IMR-90 (cell line): ENCODE results near the gene FGF7. TPM values are rescaled to one million over a fixed set of nuclear protein-coding genes. Genes with fewer than 3 reads are reported as not detected.

Experiments used
- ATAC-seq: fragments of 200-7000 bp; cut with Tn5 transposase; 2 replicates; pipeline ENCODE4 v1.9.1; 2020; ENCODE audit warnings: low read depth, mild to moderate bottlenecking, moderate library complexity
- BruUV-seq: library from RNA; stranded (reverse); fragments of 400-500 nt; replicated peaks from 2 replicates; lab custom pipeline; 2021; lab: Mats Ljungman, UMichigan
- CTCF ChIA-PET: fragments of 300-600 bp; formaldehyde crosslinking; extraction: SDS; loops from one replicate; lab custom pipeline; 2021; ENCODE audit warnings: antibody characterized with exemption; lab: Yijun Ruan, JAX
- POLR2A ChIA-PET: fragments of 300-600 bp; sonication (Branson Sonifier 250); formaldehyde crosslinking; loops from one replicate; lab custom pipeline; 2022; ENCODE audit warnings: antibody characterized with exemption; ENCODE audit not compliant: unreplicated experiment; lab: Charles Lee
- DNase-seq: peaks from one replicate; pipeline ENCODE4 v3.0.0; 2013
- H2AFZ ChIP-seq: replicated peaks from 2 replicates; pipeline ENCODE3; 2013; ENCODE audit warnings: low read length, mild to moderate bottlenecking; ENCODE audit not compliant: poor library complexity
- H2AK5ac ChIP-seq: 2 replicates; pipeline ENCODE4 v1.6.1; 2013; ENCODE audit warnings: low read depth, low read length, inconsistent platforms
- H2AK9ac ChIP-seq: replicated peaks from 2 replicates; pipeline ENCODE3; 2013; ENCODE audit warnings: mild to moderate bottlenecking, low read depth, low read length, moderate library complexity; ENCODE audit not compliant: poor library complexity
- H2BK120ac ChIP-seq: 2 replicates; pipeline ENCODE4 v1.6.1; 2013; ENCODE audit warnings: low read depth, low read length, inconsistent platforms
- H2BK15ac ChIP-seq: 3 replicates; pipeline ENCODE4 v1.6.1; 2013; ENCODE audit warnings: low read depth, low read length, inconsistent platforms
- H2BK20ac ChIP-seq: 2 replicates; pipeline ENCODE4 v1.6.1; 2013; ENCODE audit warnings: low read depth, mild to moderate bottlenecking, inconsistent platforms, low read length, moderate library complexity
- H2BK5ac ChIP-seq: 2 replicates; pipeline ENCODE4 v1.6.1; 2013; ENCODE audit warnings: mild to moderate bottlenecking, low read depth, low read length, inconsistent platforms; ENCODE audit not compliant: poor library complexity, severe bottlenecking
- H3K14ac ChIP-seq: replicated peaks from 2 replicates; pipeline ENCODE4 v1.6.1; 2013; ENCODE audit warnings: low read depth, low read length, inconsistent platforms
- H3K18ac ChIP-seq: 2 replicates; pipeline ENCODE4 v1.6.1; 2013; ENCODE audit warnings: low read depth, low read length, control low read depth
- H3K23ac ChIP-seq: 2 replicates; pipeline ENCODE4 v1.6.1; 2013; ENCODE audit warnings: low read depth, low read length, inconsistent platforms
- H3K27ac ChIP-seq: 2 replicates; pipeline ENCODE4 v1.5.1; 2013; ENCODE audit warnings: mild to moderate bottlenecking, control low read depth, low read length; ENCODE audit not compliant: insufficient read depth
- H3K27me3 ChIP-seq: 2 replicates; pipeline ENCODE4 v1.6.1; 2013; ENCODE audit warnings: low read length; ENCODE audit not compliant: control insufficient read depth, insufficient read depth
- H3K36me3 ChIP-seq: 2 replicates; pipeline ENCODE4 v1.6.1; 2013; ENCODE audit warnings: low read length, mixed read lengths; ENCODE audit not compliant: control insufficient read depth, insufficient read depth
- H3K4ac ChIP-seq: 2 replicates; pipeline ENCODE4 v1.6.1; 2013; ENCODE audit warnings: low read depth, low read length, inconsistent platforms
- H3K4me1 ChIP-seq: 2 replicates; pipeline ENCODE4 v1.6.1; 2013; ENCODE audit warnings: low read length, mixed read lengths; ENCODE audit not compliant: control insufficient read depth, insufficient read depth
- H3K4me2 ChIP-seq: 2 replicates; pipeline ENCODE4 v1.6.1; 2013; ENCODE audit warnings: low read depth, mild to moderate bottlenecking, control low read depth, low read length, moderate library complexity
- H3K4me3 ChIP-seq: 2 replicates; pipeline ENCODE4 v1.5.1; 2013; ENCODE audit warnings: low read depth, mild to moderate bottlenecking, control low read depth, low read length, moderate library complexity; ENCODE audit not compliant: insufficient read depth
- H3K56ac ChIP-seq: 2 replicates; pipeline ENCODE4 v1.6.1; 2013; ENCODE audit warnings: low read length, inconsistent platforms; ENCODE audit not compliant: insufficient read depth; ENCODE audit errors: extremely low read depth
- H3K79me1 ChIP-seq, 2 experiments: 2 replicates each; pipeline ENCODE4 v1.6.1; 2013; ENCODE audit warnings: low read length in 2 of 2, inconsistent platforms in 1 of 2, low read depth in 1 of 2
- H3K9ac ChIP-seq: 2 replicates; pipeline ENCODE4 v1.6.1; 2013; ENCODE audit warnings: low read depth, low read length, control low read depth
- H3K9me1 ChIP-seq: 2 replicates; pipeline ENCODE4 v1.6.1; 2013; ENCODE audit warnings: low read length, inconsistent platforms; ENCODE audit not compliant: insufficient read depth
- H3K9me3 ChIP-seq: 2 replicates; pipeline ENCODE4 v1.6.1; 2013; ENCODE audit warnings: low read length; ENCODE audit not compliant: control insufficient read depth, insufficient read depth
- H4K20me1 ChIP-seq: 2 replicates; pipeline ENCODE4 v1.6.1; 2013; ENCODE audit warnings: low read length, inconsistent platforms; ENCODE audit not compliant: insufficient read depth
- H4K5ac ChIP-seq: 2 replicates; pipeline ENCODE4 v1.6.1; 2013; ENCODE audit warnings: mild to moderate bottlenecking, low read depth, low read length, control low read depth
- H4K8ac ChIP-seq, 2 experiments: 2 replicates each; pipeline ENCODE4 v1.6.1; 2013; ENCODE audit warnings: low read depth in 2 of 2, low read length in 2 of 2, control low read depth in 1 of 2, inconsistent platforms in 1 of 2
- H4K91ac ChIP-seq: 2 replicates; pipeline ENCODE4 v1.6.1; 2013; ENCODE audit warnings: low read depth, low read length, inconsistent platforms; ENCODE audit not compliant: insufficient read depth
- CEBPB ChIP-seq: IDR thresholded peaks from 2 replicates; pipeline ENCODE4 v1.6.1; 2012; ENCODE audit warnings: low read depth, low read length, improper control_type of control experiment
- RCOR1 ChIP-seq: IDR thresholded peaks from 2 replicates; pipeline ENCODE4 v1.6.1; 2012; ENCODE audit warnings: mild to moderate bottlenecking, low read length, improper control_type of control experiment; ENCODE audit not compliant: insufficient replicate concordance
- WGBS, 2 experiments: methylation state at CpG; one replicate each; pipeline versions ENCODE4 v1.1.5 to v1.1.7; 2013; ENCODE audit warnings: missing lambda C conversion rate in 2 of 2; ENCODE audit not compliant: insufficient read length in 1 of 2; ENCODE audit errors: extremely low coverage in 2 of 2; 5-methylcytosine and 5-hydroxymethylcytosine counted together
- dilution Hi-C: fragments of 300-500 bp; cut with HindIII; formaldehyde crosslinking; loops from one replicate; pipeline ENCODE4 v1.14.3; 2018; ENCODE audit warnings: low sequenced_read_pairs; ENCODE audit not compliant: unreplicated experiment
- in situ Hi-C: fragments of 300-500 bp; cut with MboI; formaldehyde crosslinking; loops from 3 replicates; pipeline ENCODE4 v1.14.3; 2019; ENCODE audit warnings: low sequenced_read_pairs, inconsistent platforms, mixed read lengths
- intact Hi-C: fragments of 100-400 bp; cut with micrococcal nuclease; formaldehyde crosslinking; loops from 2 replicates; pipeline ENCODE4 v1.10.0; 2022
- polyA plus RNA-seq, 3 experiments: library from polyadenylated mRNA; depleted of rRNA; stranded (reverse); fragments of >200 nt; gene quantifications; 2 replicates each; pipeline ENCODE4 v1.2.3, GENCODE V29; 2012; ENCODE audit warnings: low replicate concordance in 1 of 3
- total RNA-seq: library from RNA; depleted of rRNA; stranded (reverse); fragments of >200 nt; gene quantifications from 2 replicates; pipeline ENCODE4 v1.2.3, GENCODE V29; 2012; rRNA removed

FGF7 gene
- total and polyA plus RNA-seq, 2 of the 4 experiments (the other 2 are of a cell fraction) = 27.3 to 34.8 TPM

DNA sequence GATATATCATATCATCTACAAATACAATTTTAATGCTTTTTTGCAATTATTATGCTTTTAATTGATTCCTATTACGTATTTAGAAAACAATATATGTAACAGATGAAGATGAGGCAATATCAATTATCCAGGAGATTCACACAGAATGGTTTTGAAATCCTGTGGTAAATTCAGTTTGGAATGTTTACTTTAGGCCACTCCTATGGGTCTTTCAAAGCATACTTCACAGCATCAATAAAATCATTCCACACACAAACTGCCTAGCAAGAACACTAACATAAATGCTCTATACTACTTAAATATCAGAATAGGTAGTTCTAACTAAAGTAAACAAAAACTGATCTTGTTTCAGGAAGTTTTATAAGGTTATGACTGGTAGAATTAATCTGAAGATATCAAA is 107.0 kb downstream of the FGF7 start:
- no peak overlapping the region for H3K9ac ChIP-seq
- H3K9me3 ChIP-seq = no peaks in the 10 kb centered on the region
- intact Hi-C loops = no loop called here
- dilution Hi-C loops = no loop called here
- H2BK20ac ChIP-seq = no peak overlapping the region
- H3K14ac ChIP-seq = no peak overlapping the region
- H3K36me3 ChIP-seq = no peaks in the 10 kb centered on the region
- WGBS, 2 experiments = no CpG with 5 or more reads among the region's 1 CpG
- no peaks in the 10 kb centered on the region for H4K20me1 ChIP-seq
- no peak overlapping the region for H3K4me2 ChIP-seq
- H3K4ac ChIP-seq = no peak overlapping the region
- no TSS peak for BruUV-seq
- no peaks in the 10 kb centered on the region for H3K9me1 ChIP-seq
- no peak overlapping the region for H2AK9ac ChIP-seq
- H4K91ac ChIP-seq = no peak overlapping the region
- H4K5ac ChIP-seq = no peak overlapping the region
- no peak overlapping the region for H2AFZ ChIP-seq
- no peak overlapping the region for H2BK5ac ChIP-seq
- no peak overlapping the region for H4K8ac ChIP-seq
- H2AK5ac ChIP-seq = no peak overlapping the region
- TF ChIP-seq CEBPB = peak; percentile 35; the same call in 1 of the 2 replicates
- no peak for TF ChIP-seq RCOR1
- no peak overlapping the region for H2BK120ac ChIP-seq
- no peak overlapping the region for H3K4me3 ChIP-seq
- no peak overlapping the region for H3K27ac ChIP-seq
- H3K23ac ChIP-seq = no peak overlapping the region
- in situ Hi-C loops = no loop called here
- ChIA-PET CTCF (no interaction called here), POLR2A (no interaction called here)
- no peak overlapping the region for H3K56ac ChIP-seq
- no peak overlapping the region for H2BK15ac ChIP-seq
- no peaks in the 10 kb centered on the region for H3K27me3 ChIP-seq
- H3K4me1 ChIP-seq = no peaks in the 10 kb centered on the region
- no peaks in the 10 kb centered on the region for H3K79me1 ChIP-seq
- DNase-seq (peak; percentile 19), ATAC-seq (no peak)
- H3K18ac ChIP-seq = no peak overlapping the region

Other genes starting within 250 kb of the FGF7 start
- 1.8 and 2.5 TPM in 2 replicates for gene FAM227B, start 197.6 kb downstream of the FGF7 start, total RNA-seq
- gene FAM227B, start 197.6 kb downstream of the FGF7 start, polyA plus RNA-seq (2012; rRNA removed) = 2.6 and 3.0 TPM in 2 replicates
- 20.1 and 24.4 TPM in 2 replicates for gene DTWD1, start 197.8 kb downstream of the FGF7 start, total RNA-seq
- 12.6 and 19.9 TPM in 2 replicates for gene DTWD1, start 197.8 kb downstream of the FGF7 start, polyA plus RNA-seq (2012; rRNA removed)